GM12878 (cell line): ENCODE results near the gene RNASEH2A. TPM values are rescaled to one million over a fixed set of nuclear protein-coding genes. Genes with fewer than 3 reads are reported as not detected.

Source experiments
- ATF3 ChIP-seq: IDR thresholded peaks from 2 replicates; pipeline ENCODE4 v1.6.1; 2011; ENCODE audit warnings: low read depth, mild to moderate bottlenecking, low read length, moderate library complexity, borderline replicate concordance; ENCODE audit errors: extremely low read depth
- CEBPB ChIP-seq, 2 experiments: fragments of 150-350 bp in 1 of 2; IDR thresholded peaks; 2 replicates each; pipeline ENCODE4 v1.6.1; 2012 to 2014; ENCODE audit warnings: low read depth in 2 of 2, low read length in 2 of 2, borderline replicate concordance in 1 of 2, inconsistent platforms in 1 of 2
- CHD2 ChIP-seq: IDR thresholded peaks from 2 replicates; pipeline ENCODE4 v1.6.1; 2011; ENCODE audit warnings: low read depth, low read length, improper control_type of control experiment, borderline replicate concordance
- CUX1 ChIP-seq: IDR thresholded peaks from 2 replicates; pipeline ENCODE4 v1.6.1; 2012; ENCODE audit warnings: improper control_type of control experiment, low read depth, low read length; ENCODE audit not compliant: insufficient replicate concordance
- EGR1 ChIP-seq, 2 experiments: IDR thresholded peaks; 1 replicate in 1 of 2; 2 replicates in 1 of 2; pipeline ENCODE4 v1.6.1; 2011 to 2012; ENCODE audit warnings: low read depth in 2 of 2, low read length in 2 of 2, borderline replicate concordance in 1 of 2, mild to moderate bottlenecking in 1 of 2, moderate library complexity in 1 of 2
- GATAD2B ChIP-seq: fragments of 450-650 bp; conservative IDR thresholded peaks from 2 replicates; pipeline ENCODE4 v1.6.1; 2017; ENCODE audit warnings: low read depth, mild to moderate bottlenecking, moderate library complexity
- HDAC2 ChIP-seq: fragments of 200-600 bp; sonication (generic); IDR thresholded peaks from 2 replicates; pipeline ENCODE4 v1.6.1; 2017
- HDGF ChIP-seq: fragments of 450-650 bp; IDR thresholded peaks from 2 replicates; pipeline ENCODE4 v1.6.1; 2016; ENCODE audit warnings: antibody characterized with exemption
- IKZF1 ChIP-seq: fragments of 450-650 bp; conservative IDR thresholded peaks from 2 replicates; pipeline ENCODE4 v1.6.1; 2017; ENCODE audit warnings: antibody characterized with exemption, mild to moderate bottlenecking
- KAT2A ChIP-seq: conservative IDR thresholded peaks from 2 replicates; pipeline ENCODE4 v1.6.1; 2011; ENCODE audit warnings: low read depth, low read length; ENCODE audit not compliant: control insufficient read depth
- RAD21 ChIP-seq: IDR thresholded peaks from 2 replicates; pipeline ENCODE4 v1.6.1; 2011; ENCODE audit warnings: mild to moderate bottlenecking, low read depth, low read length, moderate library complexity; ENCODE audit not compliant: insufficient read depth
- SMAD5 ChIP-seq: IDR thresholded peaks from 2 replicates; pipeline ENCODE4 v1.6.1; 2016; ENCODE audit warnings: antibody characterized with exemption, low read depth
- SMARCA5 ChIP-seq: fragments of 450-650 bp; IDR thresholded peaks from 2 replicates; pipeline ENCODE4 v1.6.1; 2017; ENCODE audit warnings: mild to moderate bottlenecking
- SPI1 ChIP-seq: IDR thresholded peaks from 2 replicates; pipeline ENCODE4 v1.6.1; 2011; ENCODE audit warnings: low read depth, mild to moderate bottlenecking, low read length, moderate library complexity, borderline replicate concordance; ENCODE audit not compliant: insufficient read depth
- STAT3 ChIP-seq: IDR thresholded peaks from 2 replicates; pipeline ENCODE4 v1.6.1; 2011; ENCODE audit warnings: low read depth, low read length, improper control_type of control experiment
- TBL1XR1 ChIP-seq: IDR thresholded peaks from 2 replicates; pipeline ENCODE4 v1.6.1; 2012; ENCODE audit warnings: low read depth, low read length, improper control_type of control experiment
- WRNIP1 ChIP-seq: IDR thresholded peaks from 2 replicates; pipeline ENCODE4 v1.6.1; 2011; ENCODE audit warnings: low read depth, low read length, improper control_type of control experiment, borderline replicate concordance
- ZNF207 ChIP-seq: fragments of 450-650 bp; IDR thresholded peaks from 2 replicates; pipeline ENCODE4 v1.6.1; 2014; ENCODE audit warnings: antibody characterized with exemption, mild to moderate bottlenecking, borderline replicate concordance
- polyA plus RNA-seq, 11 experiments: library from polyadenylated mRNA; depleted of rRNA in 4 of 11; unstranded in 6 of 11; stranded (reverse) in 5 of 11; fragments of >200 nt; fragmentation: Nextera tagmentation in 4 of 11; fragmentation: Illumina TruSeq in 1 of 11; extraction: Ambion mirVana in 4 of 11; extraction: Trizol in 1 of 11; gene quantifications; 1 replicate in 1 of 11; 2 replicates in 10 of 11; pipeline versions ENCODE4 v1.2.1 to v1.2.3, GENCODE V29; 2011 to 2016; ENCODE audit warnings: inconsistent platforms in 2 of 11, missing spikeins in 2 of 11, low read depth in 1 of 11
- total RNA-seq, 4 experiments: library from RNA; depleted of rRNA in 3 of 4; stranded (reverse); fragments of >200 nt in 3 of 4; fragmentation: Illumina TruSeq in 1 of 4; extraction: Trizol in 1 of 4; gene quantifications; 2 replicates each; pipeline versions ENCODE4 v1.2.1 to v1.2.3, GENCODE V29; 2013 to 2021
- TF ChIP-seq, protein P1 (sequence below): fragments of 450-650 bp; IDR thresholded peaks from 2 replicates; pipeline ENCODE4 v1.6.1; 2016; ENCODE audit warnings: mild to moderate bottlenecking
- TF ChIP-seq, protein P2 (sequence below): IDR thresholded peaks from 2 replicates; pipeline ENCODE4 v1.6.1; 2011; ENCODE audit warnings: low read depth, low read length, improper control_type of control experiment, borderline replicate concordance

Gene RNASEH2A
- total and polyA plus RNA-seq, 10 of the 15 experiments (the other 5 are each of a cell fraction or from before 2014, with no cell fraction given) = 17.4 to 103 (median 40.4) TPM

GRCh38 chr19:12789904-12790619 lies 16.3 kb upstream of the RNASEH2A start (continued):
- TF ChIP-seq, protein P1, sequence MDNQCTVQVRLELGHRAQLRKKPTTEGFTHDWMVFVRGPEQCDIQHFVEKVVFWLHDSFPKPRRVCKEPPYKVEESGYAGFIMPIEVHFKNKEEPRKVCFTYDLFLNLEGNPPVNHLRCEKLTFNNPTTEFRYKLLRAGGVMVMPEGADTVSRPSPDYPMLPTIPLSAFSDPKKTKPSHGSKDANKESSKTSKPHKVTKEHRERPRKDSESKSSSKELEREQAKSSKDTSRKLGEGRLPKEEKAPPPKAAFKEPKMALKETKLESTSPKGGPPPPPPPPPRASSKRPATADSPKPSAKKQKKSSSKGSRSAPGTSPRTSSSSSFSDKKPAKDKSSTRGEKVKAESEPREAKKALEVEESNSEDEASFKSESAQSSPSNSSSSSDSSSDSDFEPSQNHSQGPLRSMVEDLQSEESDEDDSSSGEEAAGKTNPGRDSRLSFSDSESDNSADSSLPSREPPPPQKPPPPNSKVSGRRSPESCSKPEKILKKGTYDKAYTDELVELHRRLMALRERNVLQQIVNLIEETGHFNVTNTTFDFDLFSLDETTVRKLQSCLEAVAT = peak; percentile 76; the same call in 1 of the 2 replicates
- no peak for TF ChIP-seq CUX1
- peak; percentile 96; the same call in 1 of the 2 replicates for TF ChIP-seq ZNF207
- TF ChIP-seq ATF3 = no peak
- TF ChIP-seq HDAC2 = no peak
- peak; percentile 28; the same call in 1 of the 2 replicates for TF ChIP-seq SMARCA5
- no peak for TF ChIP-seq SMAD5
- peak; percentile 77 for TF ChIP-seq HDGF
- no peak for TF ChIP-seq RAD21
- TF ChIP-seq CHD2 = 0 out of 2 replicates have a peak, but pooled peaks have one; percentile 70
- peak in 1 of 2 experiments; percentile 34; a peak in 1 of 4 replicates for TF ChIP-seq CEBPB (IDR thresholded peaks at IDR 0.05; ENCODE audit: borderline replicate concordance in 1 of 2, low read depth in 2 of 2, low read length in 2 of 2)
- TF ChIP-seq, protein P2, sequence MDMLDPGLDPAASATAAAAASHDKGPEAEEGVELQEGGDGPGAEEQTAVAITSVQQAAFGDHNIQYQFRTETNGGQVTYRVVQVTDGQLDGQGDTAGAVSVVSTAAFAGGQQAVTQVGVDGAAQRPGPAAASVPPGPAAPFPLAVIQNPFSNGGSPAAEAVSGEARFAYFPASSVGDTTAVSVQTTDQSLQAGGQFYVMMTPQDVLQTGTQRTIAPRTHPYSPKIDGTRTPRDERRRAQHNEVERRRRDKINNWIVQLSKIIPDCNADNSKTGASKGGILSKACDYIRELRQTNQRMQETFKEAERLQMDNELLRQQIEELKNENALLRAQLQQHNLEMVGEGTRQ = no peak
- TF ChIP-seq SPI1 = peak; percentile 29; the same call in 1 of the 2 replicates
- TF ChIP-seq IKZF1 = peak; percentile 97
- TF ChIP-seq TBL1XR1 = peak; percentile 82
- TF ChIP-seq KAT2A = no peak
- peak; percentile 60; the same call in 1 of the 2 replicates for TF ChIP-seq WRNIP1
- peak; percentile 72; the same call in 1 of the 2 replicates for TF ChIP-seq GATAD2B
- no peak for TF ChIP-seq STAT3
- TF ChIP-seq EGR1 (IDR thresholded peaks at IDR 0.05; ENCODE audit: borderline replicate concordance in 1 of 2, low read depth in 2 of 2, low read length in 2 of 2) = peak in 1 of 2 experiments; percentile 18; a peak in 1 of 3 replicates
